ENCODE results near the gene DPP9.

The DPP9 gene

GRCh38 chr19:4707956-4708650, 15.5 kb downstream of the DPP9 start:
- no peak for DNase-seq

- DNase-seq: no peak
Measured at GRCh38 chr19:4707322-4707721, 16.3 kb downstream of the DPP9 start.

GRCh38 chr19:4705413-4706131, 18.1 kb downstream of the DPP9 start:
- no peak for DNase-seq

- no peak for DNase-seq
Measured at GRCh38 chr19:4704317-4704673, 19.3 kb downstream of the DPP9 start.

- no peak for DNase-seq
Measured at GRCh38 chr19:4703671-4704316, 19.8 kb downstream of the DPP9 start.

GRCh38 chr19:4702764-4703163, 20.9 kb downstream of the DPP9 start:
- no peak for DNase-seq

GRCh38 chr19:4701557-4701956, 22.1 kb downstream of the DPP9 start:
- no peak for DNase-seq

- DNase-seq: no peak
Measured at GRCh38 chr19:4700693-4700970, 23.0 kb downstream of the DPP9 start.

GRCh38 chr19:4699826-4700692, 23.6 kb downstream of the DPP9 start:
- no peak for DNase-seq

- DNase-seq: no peak
Measured at GRCh38 chr19:4697304-4697703, 26.3 kb downstream of the DPP9 start.

- DNase-seq: no peak
Measured at GRCh38 chr19:4695224-4695731, 28.4 kb downstream of the DPP9 start.

- no peak for DNase-seq
Measured at GRCh38 chr19:4694211-4694987, 29.2 kb downstream of the DPP9 start.

- DNase-seq: no peak
Measured at GRCh38 chr19:4693471-4694121, 30.0 kb downstream of the DPP9 start.

- DNase-seq: no peak
Measured at GRCh38 chr19:4693078-4693350, 30.6 kb downstream of the DPP9 start.

- no peak for DNase-seq
Measured at GRCh38 chr19:4692251-4693077, 31.2 kb downstream of the DPP9 start.

- no peak for DNase-seq
Measured at GRCh38 chr19:4691373-4691772, 32.3 kb downstream of the DPP9 start.

- no peak for DNase-seq
Measured at GRCh38 chr19:4690361-4690760, 33.3 kb downstream of the DPP9 start.

- no peak for DNase-seq
Measured at GRCh38 chr19:4689403-4689802, 34.2 kb downstream of the DPP9 start.

GRCh38 chr19:4688587-4688986, 35.1 kb downstream of the DPP9 start:
- DNase-seq: no peak

- no peak for DNase-seq
Measured at GRCh38 chr19:4687396-4687795, 36.2 kb downstream of the DPP9 start.

GRCh38 chr19:4686700-4687099, 36.9 kb downstream of the DPP9 start:
- DNase-seq: no peak
